ENCODE data around the gene HOXD11.

GRCh38 chr2:176147800-176148496, 40.9 kb downstream of the HOXD11 start:
- TF ChIP-seq, protein P1, sequence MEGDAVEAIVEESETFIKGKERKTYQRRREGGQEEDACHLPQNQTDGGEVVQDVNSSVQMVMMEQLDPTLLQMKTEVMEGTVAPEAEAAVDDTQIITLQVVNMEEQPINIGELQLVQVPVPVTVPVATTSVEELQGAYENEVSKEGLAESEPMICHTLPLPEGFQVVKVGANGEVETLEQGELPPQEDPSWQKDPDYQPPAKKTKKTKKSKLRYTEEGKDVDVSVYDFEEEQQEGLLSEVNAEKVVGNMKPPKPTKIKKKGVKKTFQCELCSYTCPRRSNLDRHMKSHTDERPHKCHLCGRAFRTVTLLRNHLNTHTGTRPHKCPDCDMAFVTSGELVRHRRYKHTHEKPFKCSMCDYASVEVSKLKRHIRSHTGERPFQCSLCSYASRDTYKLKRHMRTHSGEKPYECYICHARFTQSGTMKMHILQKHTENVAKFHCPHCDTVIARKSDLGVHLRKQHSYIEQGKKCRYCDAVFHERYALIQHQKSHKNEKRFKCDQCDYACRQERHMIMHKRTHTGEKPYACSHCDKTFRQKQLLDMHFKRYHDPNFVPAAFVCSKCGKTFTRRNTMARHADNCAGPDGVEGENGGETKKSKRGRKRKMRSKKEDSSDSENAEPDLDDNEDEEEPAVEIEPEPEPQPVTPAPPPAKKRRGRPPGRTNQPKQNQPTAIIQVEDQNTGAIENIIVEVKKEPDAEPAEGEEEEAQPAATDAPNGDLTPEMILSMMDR (IDR thresholded peaks at IDR 0.05; ENCODE audit: low read depth, low read length, poor library complexity, severe bottlenecking) = no peak
- no peak for TF ChIP-seq EZH2phosphoT487 (IDR thresholded peaks at IDR 0.05; ENCODE audit: borderline replicate concordance, low read length)

All from DOHH2 (cell line).